Caco-2 (cell line): ENCODE data around the gene ATP2B1. TPM values are rescaled to one million over a fixed set of nuclear protein-coding genes. Genes with fewer than 3 reads are reported as not detected.

Source experiments
- BruUV-seq: library from RNA; stranded (reverse); fragments of 400-500 nt; replicated peaks from 2 replicates; lab custom pipeline; 2021; lab: Mats Ljungman, UMichigan
- CTCF ChIA-PET: fragments of 300-600 bp; sonication (Branson Sonifier 250); formaldehyde crosslinking; loops from one replicate; lab custom pipeline; 2022; ENCODE audit warnings: antibody characterized with exemption; lab: Charles Lee
- POLR2A ChIA-PET: fragments of 300-600 bp; sonication (Branson Sonifier 250); formaldehyde crosslinking; loops from one replicate; lab custom pipeline; 2022; ENCODE audit warnings: antibody characterized with exemption; lab: Charles Lee
- DNase-seq, 2 experiments: peaks; one replicate each; pipeline versions ENCODE4 v3.0.0 to v3.0.0-alpha.2; 2020 to 2022
- H3K27me3 ChIP-seq: replicated peaks from 2 replicates; pipeline ENCODE4 v1.6.0; 2011; ENCODE audit warnings: low read length; ENCODE audit not compliant: control insufficient read depth, insufficient read depth
- H3K36me3 ChIP-seq: 2 replicates; pipeline ENCODE4 v1.5.1; 2011; ENCODE audit warnings: low read length; ENCODE audit not compliant: control insufficient read depth, insufficient read depth
- H3K4me1 ChIP-seq: fragments of 250-450 bp; sonication (Bioruptor Pico); 2 replicates; pipeline ENCODE4 v1.5.1; 2020; ENCODE audit warnings: mild to moderate bottlenecking
- H3K4me3 ChIP-seq: 2 replicates; pipeline ENCODE4 v1.5.1; 2011; ENCODE audit warnings: low read depth, mild to moderate bottlenecking, control low read depth, low read length
- H3K9me3 ChIP-seq: fragments of 250-450 bp; sonication (Bioruptor Pico); 2 replicates; pipeline ENCODE4 v1.5.1; 2020; ENCODE audit warnings: mild to moderate bottlenecking, moderate library complexity
- H3K27ac Mint-ChIP-seq: one replicate; pipeline ENCODE4 v1.8.0; 2022; ENCODE audit warnings: mixed read lengths; ENCODE audit not compliant: unreplicated experiment
- H3K27me3 Mint-ChIP-seq: one replicate; pipeline ENCODE4 v1.8.0; 2022; ENCODE audit warnings: mixed read lengths; ENCODE audit not compliant: insufficient read depth, unreplicated experiment
- H3K36me3 Mint-ChIP-seq: one replicate; pipeline ENCODE4 v1.8.0; 2022; ENCODE audit warnings: mild to moderate bottlenecking, mixed read lengths; ENCODE audit not compliant: insufficient read depth, unreplicated experiment
- H3K4me1 Mint-ChIP-seq: one replicate; pipeline ENCODE4 v1.8.0; 2022; ENCODE audit warnings: low read depth, mixed read lengths; ENCODE audit not compliant: unreplicated experiment
- H3K4me3 Mint-ChIP-seq: one replicate; pipeline ENCODE4 v1.8.0; 2022; ENCODE audit warnings: mild to moderate bottlenecking, moderate library complexity, mixed read lengths; ENCODE audit not compliant: unreplicated experiment
- H3K9me3 Mint-ChIP-seq: one replicate; pipeline ENCODE4 v1.8.0; 2022; ENCODE audit warnings: mixed read lengths; ENCODE audit not compliant: unreplicated experiment
- intact Hi-C: fragments of 100-400 bp; cut with micrococcal nuclease; formaldehyde crosslinking; loops from one replicate; pipeline ENCODE4 v1.10.0; 2022; ENCODE audit not compliant: unreplicated experiment
- total RNA-seq: library from RNA; stranded (reverse); gene quantifications from 2 replicates; pipeline ENCODE4 v1.2.3, GENCODE V29; 2022
- TF ChIP-seq, protein P1 (sequence below), 2 experiments: fragments of 200-600 bp in 1 of 2; IDR thresholded peaks; 1 replicate in 1 of 2; 2 replicates in 1 of 2; pipeline versions ENCODE4 v1.5.1 to v1.8.0; 2011 to 2022; ENCODE audit warnings: antibody characterized with exemption in 1 of 2, control low read depth in 1 of 2, inconsistent platforms in 1 of 2, low read depth in 1 of 2, low read length in 1 of 2, mild to moderate bottlenecking in 1 of 2, moderate library complexity in 1 of 2; ENCODE audit not compliant: insufficient read depth in 1 of 2, severe bottlenecking in 1 of 2, unreplicated experiment in 1 of 2

The ATP2B1 gene
- total RNA-seq, 1 experiment from 2014 or later, result 107 TPM

DNA sequence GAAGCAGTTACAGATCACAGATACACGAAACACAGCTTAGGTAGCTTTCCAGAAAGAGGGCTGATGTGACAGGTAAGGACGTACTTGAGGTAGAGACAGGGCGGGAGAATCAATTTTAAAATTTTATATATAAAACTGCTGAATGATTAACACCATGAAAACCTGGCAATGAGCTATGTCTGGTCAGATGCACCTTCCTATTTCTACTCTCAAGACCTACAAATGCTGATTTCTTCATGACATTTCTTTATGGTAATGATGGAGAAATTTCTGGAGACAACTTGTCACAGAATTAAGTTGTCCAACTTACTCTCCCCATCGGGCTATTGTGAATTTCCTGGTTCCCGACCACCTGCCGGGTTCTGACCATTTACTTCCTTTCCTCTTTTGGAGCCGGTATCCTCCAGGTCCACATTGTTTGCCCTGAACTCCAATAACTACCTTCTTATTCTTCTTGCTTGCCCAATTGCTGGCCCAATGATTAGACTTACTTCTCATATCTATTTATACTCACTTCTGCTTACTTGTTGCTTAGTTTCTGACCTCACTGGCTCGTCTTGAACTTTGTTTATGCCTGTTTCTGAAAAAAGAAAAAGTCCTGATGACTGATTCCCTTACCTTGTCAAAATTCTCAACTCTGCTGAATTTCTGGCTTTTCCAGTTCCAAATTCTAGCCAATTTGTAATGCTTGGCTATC lies 12.8 kb upstream of the ATP2B1 start:
- POLR2A ChIA-PET, result no interaction called here
- H3K36me3 Mint-ChIP-seq, result no peaks in the 10 kb centered on the region
- peaks cover 10% of the 10 kb centered on the region for H3K9me3 Mint-ChIP-seq
- H3K4me1 ChIP-seq, result no peaks in the 10 kb centered on the region
- no peak overlapping the region for H3K4me3 Mint-ChIP-seq
- H3K9me3 ChIP-seq, result no peaks in the 10 kb centered on the region
- no peak overlapping the region for H3K4me3 ChIP-seq
- DNase-seq, result no peak
- no peaks in the 10 kb centered on the region for H3K4me1 Mint-ChIP-seq
- BruUV-seq, result no TSS peak
- no peaks in the 10 kb centered on the region for H3K27me3 Mint-ChIP-seq
- no peaks in the 10 kb centered on the region for H3K36me3 ChIP-seq
- CTCF ChIA-PET, result no interaction called here
- intact Hi-C loops, result no loop called here
- no peaks in the 10 kb centered on the region for H3K27me3 ChIP-seq
- no peak overlapping the region for H3K27ac Mint-ChIP-seq
- TF ChIP-seq, protein P1, sequence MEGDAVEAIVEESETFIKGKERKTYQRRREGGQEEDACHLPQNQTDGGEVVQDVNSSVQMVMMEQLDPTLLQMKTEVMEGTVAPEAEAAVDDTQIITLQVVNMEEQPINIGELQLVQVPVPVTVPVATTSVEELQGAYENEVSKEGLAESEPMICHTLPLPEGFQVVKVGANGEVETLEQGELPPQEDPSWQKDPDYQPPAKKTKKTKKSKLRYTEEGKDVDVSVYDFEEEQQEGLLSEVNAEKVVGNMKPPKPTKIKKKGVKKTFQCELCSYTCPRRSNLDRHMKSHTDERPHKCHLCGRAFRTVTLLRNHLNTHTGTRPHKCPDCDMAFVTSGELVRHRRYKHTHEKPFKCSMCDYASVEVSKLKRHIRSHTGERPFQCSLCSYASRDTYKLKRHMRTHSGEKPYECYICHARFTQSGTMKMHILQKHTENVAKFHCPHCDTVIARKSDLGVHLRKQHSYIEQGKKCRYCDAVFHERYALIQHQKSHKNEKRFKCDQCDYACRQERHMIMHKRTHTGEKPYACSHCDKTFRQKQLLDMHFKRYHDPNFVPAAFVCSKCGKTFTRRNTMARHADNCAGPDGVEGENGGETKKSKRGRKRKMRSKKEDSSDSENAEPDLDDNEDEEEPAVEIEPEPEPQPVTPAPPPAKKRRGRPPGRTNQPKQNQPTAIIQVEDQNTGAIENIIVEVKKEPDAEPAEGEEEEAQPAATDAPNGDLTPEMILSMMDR (IDR thresholded peaks at IDR 0.05; ENCODE audit: insufficient read depth in 1 of 2, low read depth in 1 of 2, low read length in 1 of 2, severe bottlenecking in 1 of 2, unreplicated experiment in 1 of 2), result no peak

DNA sequence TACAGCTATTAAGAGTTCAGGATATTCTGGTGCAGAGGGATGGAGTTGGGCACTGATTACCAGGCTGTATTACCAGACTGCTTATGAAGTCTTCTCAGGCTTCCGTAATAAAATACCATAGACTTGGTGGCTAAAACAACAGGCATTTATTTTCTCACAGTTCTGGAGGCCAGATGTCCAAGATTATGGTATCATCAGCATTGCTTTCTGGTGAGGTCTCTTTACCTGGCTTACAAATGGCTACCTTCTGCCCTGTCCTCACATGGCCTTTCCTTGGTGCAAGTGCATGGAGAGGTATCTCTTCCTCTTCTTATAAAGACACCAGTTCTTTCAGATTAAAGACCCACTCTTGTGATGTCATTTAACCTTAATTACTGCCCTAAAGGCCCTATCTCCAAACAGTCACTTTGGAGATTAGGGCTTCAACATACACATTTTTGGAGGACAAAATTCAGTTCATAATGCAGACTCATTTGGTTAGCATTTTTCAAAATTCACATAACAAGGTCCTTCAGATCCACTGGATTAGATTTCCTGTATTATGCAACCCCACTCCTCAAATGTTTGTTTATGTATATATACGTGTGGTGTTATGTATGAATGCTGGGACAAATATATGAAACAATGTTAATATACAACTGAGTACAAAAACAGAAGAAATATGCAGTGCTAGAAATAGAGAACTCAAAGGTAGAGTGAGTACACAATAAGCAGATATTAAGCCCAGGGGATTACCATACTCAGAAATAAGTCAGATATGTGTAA lies 9.3 kb upstream of the ATP2B1 start:
- no peak overlapping the region for H3K4me3 Mint-ChIP-seq
- TF ChIP-seq, protein P1 (IDR thresholded peaks at IDR 0.05; ENCODE audit: insufficient read depth in 1 of 2, low read depth in 1 of 2, low read length in 1 of 2, severe bottlenecking in 1 of 2, unreplicated experiment in 1 of 2), result no peak
- no peaks in the 10 kb centered on the region for H3K27me3 Mint-ChIP-seq
- POLR2A ChIA-PET, result interaction anchor here (0.6 kb wide), 1 partner anchor 110 kb away, joined by 3 read pairs; no protein-coding TSS in a partner anchor
- peaks cover 24% of the 10 kb centered on the region for H3K9me3 Mint-ChIP-seq
- no peaks in the 10 kb centered on the region for H3K4me1 Mint-ChIP-seq
- intact Hi-C loops, result no loop called here
- H3K4me1 ChIP-seq, result no peaks in the 10 kb centered on the region
- H3K36me3 ChIP-seq, result no peaks in the 10 kb centered on the region
- peaks cover 4% of the 10 kb centered on the region; the same call in 1 of the 2 replicates for H3K9me3 ChIP-seq
- H3K36me3 Mint-ChIP-seq, result no peaks in the 10 kb centered on the region
- no peaks in the 10 kb centered on the region for H3K27me3 ChIP-seq
- no peak overlapping the region for H3K4me3 ChIP-seq
- no peak for DNase-seq
- CTCF ChIA-PET, result no interaction called here
- no TSS peak for BruUV-seq
- H3K27ac Mint-ChIP-seq, result no peak overlapping the region

GRCh38 chr12:89712706-89713105 lies 4.1 kb upstream of the ATP2B1 start:
- Mint-ChIP-seq H3K4me1 (no peaks in the 10 kb centered on the region), H3K27ac (no peak overlapping the region), H3K4me3 (no peak overlapping the region), H3K27me3 (no peaks in the 10 kb centered on the region), H3K9me3 (peaks cover 24% of the 10 kb centered on the region), H3K36me3 (peaks cover 15% of the 10 kb centered on the region)
- intact Hi-C loops, result no loop called here
- Histone ChIP-seq H3K27me3 (no peaks in the 10 kb centered on the region), H3K4me1 (no peaks in the 10 kb centered on the region), H3K36me3 (no peaks in the 10 kb centered on the region), H3K4me3 (no peak overlapping the region), H3K9me3 (peaks cover 4% of the 10 kb centered on the region; the same call in 1 of the 2 replicates)
- TF ChIP-seq, protein P1 (IDR thresholded peaks at IDR 0.05; ENCODE audit: insufficient read depth in 1 of 2, low read depth in 1 of 2, low read length in 1 of 2, severe bottlenecking in 1 of 2, unreplicated experiment in 1 of 2), result no peak
- CTCF ChIA-PET, result no interaction called here
- no peak for DNase-seq
- no TSS peak for BruUV-seq
- POLR2A ChIA-PET, result no interaction called here
